Measurements from ENCODE around the gene FRMD3.

- no peak for TF ChIP-seq POLR2A (IDR thresholded peaks at IDR 0.05; ENCODE audit: extremely low read depth, insufficient read length)
- TF ChIP-seq CTCF (IDR thresholded peaks at IDR 0.05; ENCODE audit: low read depth, low read length): no peak
These were observed 46.8 kb downstream of the FRMD3 start for GRCh38 chr9:83491413-83491812.

Data from NB4 (cell line).